ENCODE data around the gene THAP9.

- TF ChIP-seq CTCF (IDR thresholded peaks at IDR 0.05) = no peak
- no peak for TF ChIP-seq POLR2A (IDR thresholded peaks at IDR 0.05)
- no peak for TF ChIP-seq EP300 (IDR thresholded peaks at IDR 0.05)
Observed at GRCh38 chr4:82892467-82892802, 8.1 kb upstream of the THAP9 start.

Measured in sigmoid colon (tissue), 4 donors.